Natural killer cell (primary cell): ENCODE data around the gene ZNF594. TPM values are rescaled to one million over a fixed set of nuclear protein-coding genes. Genes with fewer than 3 reads are reported as not detected.
"Not testable (repeated sequence)": the region's sequence is repeated elsewhere in the genome, so short reads cannot be mapped to it uniquely, and the experiment has no call there.

ENCODE experiments used
- ATAC-seq, 3 donors: fragments of 150-1000 bp in 2 of 3; fragments of 200-7000 bp in 1 of 3; cut with Tn5 transposase; 1 replicate in 1 of 3; 2 replicates in 2 of 3; pipeline ENCODE4 v1.10.0; 2021; ENCODE audit warnings: mild to moderate bottlenecking in 2 of 3, moderate library complexity in 2 of 3
- DNase-seq, 2 donors: peaks; one replicate each; pipeline versions ENCODE4 v3.0.0 to v3.0.0-alpha.2; 2013 to 2021; ENCODE audit warnings: mixed read lengths in 1 of 2
- H3K27ac ChIP-seq: one replicate; pipeline ENCODE4 v1.5.1; 2013; ENCODE audit warnings: mild to moderate bottlenecking, low read length
- H3K27me3 ChIP-seq: one replicate; pipeline ENCODE4 v1.6.1; 2013; ENCODE audit warnings: low read length; ENCODE audit not compliant: control insufficient read depth, insufficient read depth
- H3K36me3 ChIP-seq: one replicate; pipeline ENCODE4 v1.6.1; 2013; ENCODE audit warnings: low read length; ENCODE audit not compliant: control insufficient read depth, insufficient read depth
- H3K4me1 ChIP-seq: one replicate; pipeline ENCODE4 v1.6.1; 2013; ENCODE audit warnings: low read length; ENCODE audit not compliant: control insufficient read depth, insufficient read depth
- H3K4me3 ChIP-seq: one replicate; pipeline ENCODE4 v1.5.1; 2013; ENCODE audit warnings: low read length
- H3K9me3 ChIP-seq: one replicate; pipeline ENCODE4 v1.6.1; 2013; ENCODE audit warnings: low read length; ENCODE audit not compliant: control insufficient read depth, insufficient read depth
- H3K27ac Mint-ChIP-seq, 2 donors: one replicate each; pipeline ENCODE4 v1.8.0; 2022; ENCODE audit warnings: mild to moderate bottlenecking in 2 of 2, mixed read lengths in 2 of 2, moderate library complexity in 1 of 2
- H3K27me3 Mint-ChIP-seq, 2 donors: one replicate each; pipeline ENCODE4 v1.8.0; 2022; ENCODE audit warnings: low read depth in 2 of 2, mixed read lengths in 2 of 2
- H3K36me3 Mint-ChIP-seq: one replicate; pipeline ENCODE4 v1.8.0; 2022; ENCODE audit warnings: mixed read lengths
- H3K4me1 Mint-ChIP-seq, 2 donors: one replicate each; pipeline ENCODE4 v1.8.0; 2022; ENCODE audit warnings: mixed read lengths in 2 of 2
- H3K4me3 Mint-ChIP-seq: one replicate; pipeline ENCODE4 v1.8.0; 2022; ENCODE audit warnings: mild to moderate bottlenecking, moderate library complexity, mixed read lengths
- H3K9me3 Mint-ChIP-seq, 2 donors: one replicate each; pipeline ENCODE4 v1.8.0; 2022; ENCODE audit warnings: mixed read lengths in 2 of 2
- CTCF ChIP-seq: fragments of 200-600 bp; IDR thresholded peaks from one replicate; pipeline ENCODE4 v1.8.0; 2022; ENCODE audit warnings: antibody characterized with exemption
- WGBS: methylation state at CpG from one replicate; pipeline ENCODE4 v1.1.7; 2013; ENCODE audit warnings: missing lambda C conversion rate; ENCODE audit not compliant: insufficient coverage; 5-methylcytosine and 5-hydroxymethylcytosine counted together
- intact Hi-C: fragments of 100-400 bp; cut with micrococcal nuclease; formaldehyde crosslinking; loops from one replicate; pipeline ENCODE4 v1.14.2; 2022
- total RNA-seq, 4 donors: library from RNA; stranded (reverse); fragments of 120-200 nt in 1 of 4; gene quantifications; one replicate each; pipeline versions ENCODE4 v1.2.3 to v1.2.4, GENCODE V29; 2013 to 2022

The ZNF594 gene
- total RNA-seq, 3 donors from 2014 or later (not counting 1 experiment from before 2014, with no cell fraction given): 5.1 to 7.9 (median 6.1) TPM

DNA sequence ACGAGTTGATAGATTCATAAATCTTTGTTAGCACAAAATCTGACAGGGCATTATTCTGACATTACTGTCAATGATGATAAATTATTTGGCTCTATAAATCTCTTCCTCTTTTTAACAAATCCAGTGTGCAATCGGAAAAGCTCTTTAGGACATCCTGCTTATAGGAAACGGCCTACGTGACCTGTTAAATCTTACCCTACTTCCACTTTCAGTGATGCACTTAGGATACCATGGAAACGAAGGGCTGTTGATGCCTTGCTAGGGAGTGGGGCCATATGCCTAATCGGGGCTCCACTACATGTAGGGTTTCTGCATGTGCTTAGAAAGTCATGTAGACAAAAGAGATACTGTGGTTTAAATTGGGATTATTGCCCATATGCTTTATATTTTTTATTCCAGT is 27.2 kb downstream of the ZNF594 start:
- TF ChIP-seq CTCF: no peak
- no peak overlapping the region for H3K4me3 Mint-ChIP-seq
- H3K4me3 ChIP-seq: no peak overlapping the region
- H3K27ac ChIP-seq: no peak overlapping the region
- no peaks in the 10 kb centered on the region for H3K36me3 ChIP-seq
- H3K27me3 ChIP-seq: no peaks in the 10 kb centered on the region
- ATAC-seq (no peak), DNase-seq (no peak)
- intact Hi-C loops: no loop called here
- H3K36me3 Mint-ChIP-seq: no peaks in the 10 kb centered on the region
- H3K27ac Mint-ChIP-seq: no peak overlapping the region
- 69% methylated on average over 6 of the region's 6 CpGs for WGBS
- peaks cover 0 to 3% of the 10 kb centered on the region in 2 donors for H3K27me3 Mint-ChIP-seq
- no peaks in the 10 kb centered on the region for H3K9me3 ChIP-seq
- H3K4me1 ChIP-seq: no peaks in the 10 kb centered on the region
- H3K9me3 Mint-ChIP-seq: no peaks in the 10 kb centered on the region
- H3K4me1 Mint-ChIP-seq: no peaks in the 10 kb centered on the region

- DNase-seq, H3K27ac Mint-ChIP-seq, H3K36me3 Mint-ChIP-seq, H3K27me3 ChIP-seq, H3K4me3 Mint-ChIP-seq, H3K27ac ChIP-seq, H3K9me3 ChIP-seq, H3K4me1 Mint-ChIP-seq, H3K36me3 ChIP-seq, H3K9me3 Mint-ChIP-seq, intact Hi-C loops, H3K4me1 ChIP-seq, ATAC-seq, H3K4me3 ChIP-seq: not testable (repeated sequence)
- WGBS: 72% methylated on average over 3 of the region's 3 CpGs
- peaks cover 7 to 18% of the 10 kb centered on the region in 2 donors for H3K27me3 Mint-ChIP-seq
These were observed 29.9 kb downstream of the ZNF594 start for GRCh38 chr17:5161793-5162192.

- H3K9me3 ChIP-seq, H3K27ac ChIP-seq, H3K4me1 Mint-ChIP-seq, H3K9me3 Mint-ChIP-seq, intact Hi-C loops, H3K4me3 Mint-ChIP-seq, H3K4me3 ChIP-seq, DNase-seq, H3K27ac Mint-ChIP-seq, H3K36me3 Mint-ChIP-seq, H3K4me1 ChIP-seq, ATAC-seq, H3K36me3 ChIP-seq, H3K27me3 ChIP-seq: not testable (repeated sequence)
- H3K27me3 Mint-ChIP-seq: peaks cover 7 to 18% of the 10 kb centered on the region in 2 donors
- no CpG with 5 or more reads among the region's 1 CpG for WGBS
These were observed 31.0 kb downstream of the ZNF594 start for GRCh38 chr17:5160702-5161101.

DNA sequence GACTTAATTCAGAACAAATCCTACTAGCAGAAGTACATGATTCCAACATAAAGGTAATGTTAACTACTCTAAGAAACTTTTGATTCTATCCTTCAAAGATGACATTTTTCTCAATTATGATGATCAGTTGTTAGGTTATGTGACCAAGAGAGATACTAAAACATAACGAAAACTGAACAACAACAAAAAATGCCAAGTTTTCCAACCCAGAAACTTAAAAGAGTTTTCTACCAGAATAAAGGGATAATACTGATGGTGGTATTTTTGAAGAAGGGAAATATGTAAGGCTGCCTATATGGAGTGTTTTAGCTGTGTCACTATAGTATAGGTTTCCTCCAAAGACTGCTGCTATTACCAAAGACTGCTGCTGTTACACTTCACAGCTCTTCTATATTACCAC is 45.5 kb downstream of the ZNF594 start:
- ATAC-seq, H3K4me1 Mint-ChIP-seq, H3K4me3 ChIP-seq, H3K4me1 ChIP-seq, H3K27ac Mint-ChIP-seq, H3K36me3 ChIP-seq, DNase-seq, H3K9me3 ChIP-seq, H3K36me3 Mint-ChIP-seq, H3K27me3 ChIP-seq, H3K9me3 Mint-ChIP-seq, H3K4me3 Mint-ChIP-seq, intact Hi-C loops, H3K27ac ChIP-seq: not testable (repeated sequence)
- peaks cover 4 to 17% of the 10 kb centered on the region in 2 donors for H3K27me3 Mint-ChIP-seq
- no CpG with 5 or more reads among the region's 1 CpG for WGBS

DNA sequence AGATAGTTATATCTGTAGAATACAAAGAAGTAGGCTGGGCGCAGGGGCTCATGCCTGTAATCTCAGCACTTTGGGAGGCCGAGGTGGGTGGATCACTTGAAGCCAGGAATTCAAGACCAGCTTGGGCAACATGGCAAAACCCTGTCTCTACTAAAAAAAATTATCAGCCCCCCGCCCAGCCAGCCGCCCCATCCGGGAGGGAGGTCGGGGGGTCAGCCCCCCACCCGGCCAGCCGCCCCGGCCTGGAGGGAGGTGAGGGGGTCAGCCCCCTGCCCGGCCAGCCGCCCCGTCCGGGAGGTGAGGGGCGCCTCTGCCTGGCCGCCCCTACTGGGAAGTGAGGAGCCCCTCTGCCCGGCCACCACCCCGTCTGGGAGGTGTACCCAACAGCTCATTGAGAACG is 48.8 kb downstream of the ZNF594 start:
- H3K27me3 ChIP-seq, H3K4me1 Mint-ChIP-seq, H3K36me3 ChIP-seq, H3K4me3 ChIP-seq, H3K4me3 Mint-ChIP-seq, H3K27ac ChIP-seq, H3K27ac Mint-ChIP-seq, H3K9me3 Mint-ChIP-seq, ATAC-seq, H3K4me1 ChIP-seq, H3K36me3 Mint-ChIP-seq, DNase-seq, intact Hi-C loops, H3K9me3 ChIP-seq: not testable (repeated sequence)
- peaks cover 4 to 17% of the 10 kb centered on the region in 2 donors for H3K27me3 Mint-ChIP-seq
- 83% methylated on average over 2 of the region's 18 CpGs for WGBS
